HepG2 (cell line): ENCODE results near the gene FKBP5. TPM values are rescaled to one million over a fixed set of nuclear protein-coding genes. Genes with fewer than 3 reads are reported as not detected.

Experiments
- ARID2 ChIP-seq: sonication (generic); formaldehyde crosslinking; IDR thresholded peaks from 2 replicates; pipeline ENCODE4 v1.8.1; 2022; ENCODE audit warnings: mild to moderate bottlenecking, missing genetic modification reagents, borderline replicate concordance
- BCL3 ChIP-seq: sonication (generic); formaldehyde crosslinking; IDR thresholded peaks from 2 replicates; pipeline ENCODE4 v1.5.1; 2020; ENCODE audit warnings: mild to moderate bottlenecking, missing genetic modification reagents, moderate library complexity
- CEBPB ChIP-seq: IDR thresholded peaks from 2 replicates; pipeline ENCODE4 v1.6.1; 2011; ENCODE audit warnings: low read depth, low read length, improper control_type of control experiment, borderline replicate concordance
- CREB3 ChIP-seq: sonication (generic); formaldehyde crosslinking; IDR thresholded peaks from 2 replicates; pipeline ENCODE4 v1.5.0; 2020; ENCODE audit warnings: missing genetic modification reagents
- DRAP1 ChIP-seq: IDR thresholded peaks from 2 replicates; pipeline ENCODE4 v1.6.1; 2016; ENCODE audit warnings: missing genetic modification reagents, missing compliant biosample characterization
- EHMT2 ChIP-seq: fragments of 200-600 bp; sonication (generic); IDR thresholded peaks from 2 replicates; pipeline ENCODE4 v1.7.0; 2017; ENCODE audit warnings: antibody characterized with exemption, low read depth, low read length, borderline replicate concordance
- HMG20A ChIP-seq: IDR thresholded peaks from 2 replicates; pipeline ENCODE4 v1.6.1; 2016; ENCODE audit warnings: borderline replicate concordance
- HNF4A ChIP-seq: sonication (generic); formaldehyde crosslinking; IDR thresholded peaks from 2 replicates; pipeline ENCODE4 v1.4.0; 2020; ENCODE audit warnings: missing genetic modification reagents
- IRF1 ChIP-seq: sonication (generic); formaldehyde crosslinking; IDR thresholded peaks from 2 replicates; pipeline ENCODE4 v1.4.0; 2020; ENCODE audit warnings: low read depth, mild to moderate bottlenecking, missing genetic modification reagents
- MBD4 ChIP-seq: IDR thresholded peaks from 2 replicates; pipeline ENCODE4 v1.6.1; 2012; ENCODE audit warnings: low read length, inconsistent platforms, borderline replicate concordance
- NFYC ChIP-seq: IDR thresholded peaks from 2 replicates; pipeline ENCODE4 v1.6.1; 2016; ENCODE audit warnings: missing genetic modification reagents, missing compliant biosample characterization
- PCBP2 ChIP-seq: fragments of 200-400 bp; formaldehyde crosslinking; optimal IDR thresholded peaks from 2 replicates; pipeline ENCODE3; 2018; ENCODE audit warnings: low read length, low read depth; ENCODE audit not compliant: poor library complexity, severe bottlenecking
- POLR2G ChIP-seq: fragments of 200-400 bp; formaldehyde crosslinking; IDR thresholded peaks from 2 replicates; pipeline ENCODE4 v1.6.1; 2018; ENCODE audit warnings: mild to moderate bottlenecking, low read depth, low read length, moderate library complexity
- RBFOX2 ChIP-seq: fragments of 200-400 bp; formaldehyde crosslinking; IDR thresholded peaks from 2 replicates; pipeline ENCODE4 v1.6.1; 2017; ENCODE audit warnings: low read depth, mild to moderate bottlenecking, low read length
- RBM39 ChIP-seq: fragments of 200-400 bp; formaldehyde crosslinking; IDR thresholded peaks from one replicate; pipeline ENCODE4 v1.6.1; 2018; ENCODE audit warnings: antibody characterized with exemption, mild to moderate bottlenecking, low read depth, low read length; ENCODE audit not compliant: poor library complexity, severe bottlenecking
- RFX5 ChIP-seq: IDR thresholded peaks from 2 replicates; pipeline ENCODE4 v1.6.1; 2011; ENCODE audit warnings: low read depth, low read length, improper control_type of control experiment
- SALL2 ChIP-seq: sonication (generic); formaldehyde crosslinking; IDR thresholded peaks from 2 replicates; pipeline ENCODE4 v1.8.1; 2023; ENCODE audit warnings: mild to moderate bottlenecking, missing genetic modification reagents, inconsistent platforms
- SATB2 ChIP-seq: sonication (generic); formaldehyde crosslinking; IDR thresholded peaks from 2 replicates; pipeline ENCODE4 v1.5.0; 2020; ENCODE audit warnings: missing genetic modification reagents
- SETDB1 ChIP-seq: sonication (generic); formaldehyde crosslinking; IDR thresholded peaks from 2 replicates; pipeline ENCODE4 v1.5.1; 2020; ENCODE audit warnings: missing genetic modification reagents, mild to moderate bottlenecking, borderline replicate concordance
- SUZ12 ChIP-seq: fragments of 150-350 bp; IDR thresholded peaks from 2 replicates; pipeline ENCODE4 v1.6.1; 2014; ENCODE audit warnings: low read depth, low read length
- ZBTB44 ChIP-seq: sonication (generic); formaldehyde crosslinking; IDR thresholded peaks from 2 replicates; pipeline ENCODE4 v1.4.0; 2020; ENCODE audit warnings: missing genetic modification reagents
- ZBTB49 ChIP-seq: sonication (generic); formaldehyde crosslinking; IDR thresholded peaks from 2 replicates; pipeline ENCODE4 v1.4.0; 2020; ENCODE audit warnings: missing genetic modification reagents, borderline replicate concordance
- ZNF235 ChIP-seq: sonication (generic); formaldehyde crosslinking; IDR thresholded peaks from 2 replicates; pipeline ENCODE4 v1.8.1; 2023; ENCODE audit warnings: mild to moderate bottlenecking, missing genetic modification reagents, borderline replicate concordance
- ZNF484 ChIP-seq: sonication (generic); formaldehyde crosslinking; IDR thresholded peaks from 2 replicates; pipeline ENCODE4 v1.5.1; 2020; ENCODE audit warnings: mild to moderate bottlenecking, low read depth, missing genetic modification reagents, borderline replicate concordance
- polyA plus RNA-seq, 8 experiments: library from polyadenylated mRNA; depleted of rRNA in 3 of 8; stranded (reverse) in 7 of 8; unstranded in 1 of 8; fragments of >200 nt; fragmentation: Illumina TruSeq in 4 of 8; extraction: Trizol in 4 of 8; gene quantifications; 2 replicates each; pipeline versions ENCODE4 v1.2.1 to v1.2.3, GENCODE V29; 2011 to 2016; ENCODE audit warnings: low read depth in 4 of 8, missing spikeins in 1 of 8, mixed read lengths in 1 of 8; ENCODE audit not compliant: insufficient read depth in 1 of 8
- total RNA-seq, 5 experiments: library from RNA; depleted of rRNA; stranded (reverse); fragments of >200 nt; fragmentation: Illumina TruSeq; extraction: Trizol; gene quantifications; 2 replicates each; pipeline ENCODE4 v1.2.3, GENCODE V29; 2016; ENCODE audit warnings: low read depth in 1 of 5

The FKBP5 gene
- total and polyA plus RNA-seq, 2 of the 13 experiments (the other 11 are each of a cell fraction or from before 2014, with no cell fraction given): 8.0 to 17.4 TPM

- no peak for TF ChIP-seq ZBTB49 (CRISPR knock-in tag)
- no peak for TF ChIP-seq PCBP2
- no peak for TF ChIP-seq RFX5
- no peak for TF ChIP-seq POLR2G
- TF ChIP-seq SALL2 (CRISPR knock-in tag): peak; percentile 33; the same call in 1 of the 2 replicates
- TF ChIP-seq RBM39: no peak
- TF ChIP-seq EHMT2: no peak
- TF ChIP-seq ARID2 (CRISPR knock-in tag): 0 out of 2 replicates have a peak, but pooled peaks have one; percentile 77
- TF ChIP-seq IRF1 (CRISPR knock-in tag): no peak
- peak; percentile 38; the same call in 1 of the 2 replicates for TF ChIP-seq DRAP1 (CRISPR knock-in tag)
- TF ChIP-seq BCL3 (CRISPR knock-in tag): no peak
- TF ChIP-seq HNF4A (CRISPR knock-in tag): peak; percentile 37; the same call in 1 of the 2 replicates
- TF ChIP-seq MBD4: no peak
- 0 out of 2 replicates have a peak, but pooled peaks have one; percentile 74 for TF ChIP-seq RBFOX2
- TF ChIP-seq CEBPB: no peak
- no peak for TF ChIP-seq ZBTB44 (CRISPR knock-in tag)
- no peak for TF ChIP-seq CREB3 (CRISPR knock-in tag)
- TF ChIP-seq SATB2 (CRISPR knock-in tag): no peak
- TF ChIP-seq HMG20A (CRISPR knock-in tag): no peak
- TF ChIP-seq SUZ12: no peak
- TF ChIP-seq ZNF484 (CRISPR knock-in tag): no peak
- TF ChIP-seq ZNF235 (CRISPR knock-in tag): no peak
- no peak for TF ChIP-seq SETDB1 (CRISPR knock-in tag)
- TF ChIP-seq NFYC (CRISPR knock-in tag): no peak
These were observed 42.7 kb upstream of the FKBP5 start (continued) for GRCh38 chr6:35731414-35731735.
